GM12873 (cell line): ENCODE measurements around the gene HMGN4.

ENCODE experiments used
- TF ChIP-seq, protein P1 (sequence below): IDR thresholded peaks from 2 replicates; pipeline ENCODE4 v1.5.1; 2012; ENCODE audit warnings: low read depth, mild to moderate bottlenecking, moderate library complexity, low read length, control low read depth; ENCODE audit not compliant: insufficient read depth; ENCODE audit errors: missing control alignments

HMGN4 gene

GRCh38 chr6:26537846-26538571 is at the start of gene HMGN4:
TSS of gene HMGN4 (plus strand) at chr6:26538366. CDS start at chr6:26545207, 6,841 bp downstream.
- TF ChIP-seq, protein P1, sequence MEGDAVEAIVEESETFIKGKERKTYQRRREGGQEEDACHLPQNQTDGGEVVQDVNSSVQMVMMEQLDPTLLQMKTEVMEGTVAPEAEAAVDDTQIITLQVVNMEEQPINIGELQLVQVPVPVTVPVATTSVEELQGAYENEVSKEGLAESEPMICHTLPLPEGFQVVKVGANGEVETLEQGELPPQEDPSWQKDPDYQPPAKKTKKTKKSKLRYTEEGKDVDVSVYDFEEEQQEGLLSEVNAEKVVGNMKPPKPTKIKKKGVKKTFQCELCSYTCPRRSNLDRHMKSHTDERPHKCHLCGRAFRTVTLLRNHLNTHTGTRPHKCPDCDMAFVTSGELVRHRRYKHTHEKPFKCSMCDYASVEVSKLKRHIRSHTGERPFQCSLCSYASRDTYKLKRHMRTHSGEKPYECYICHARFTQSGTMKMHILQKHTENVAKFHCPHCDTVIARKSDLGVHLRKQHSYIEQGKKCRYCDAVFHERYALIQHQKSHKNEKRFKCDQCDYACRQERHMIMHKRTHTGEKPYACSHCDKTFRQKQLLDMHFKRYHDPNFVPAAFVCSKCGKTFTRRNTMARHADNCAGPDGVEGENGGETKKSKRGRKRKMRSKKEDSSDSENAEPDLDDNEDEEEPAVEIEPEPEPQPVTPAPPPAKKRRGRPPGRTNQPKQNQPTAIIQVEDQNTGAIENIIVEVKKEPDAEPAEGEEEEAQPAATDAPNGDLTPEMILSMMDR = no peak

- TF ChIP-seq, protein P1 = no peak
These were observed 47.9 kb upstream of the HMGN4 start for GRCh38 chr6:26489996-26490964.

DNA sequence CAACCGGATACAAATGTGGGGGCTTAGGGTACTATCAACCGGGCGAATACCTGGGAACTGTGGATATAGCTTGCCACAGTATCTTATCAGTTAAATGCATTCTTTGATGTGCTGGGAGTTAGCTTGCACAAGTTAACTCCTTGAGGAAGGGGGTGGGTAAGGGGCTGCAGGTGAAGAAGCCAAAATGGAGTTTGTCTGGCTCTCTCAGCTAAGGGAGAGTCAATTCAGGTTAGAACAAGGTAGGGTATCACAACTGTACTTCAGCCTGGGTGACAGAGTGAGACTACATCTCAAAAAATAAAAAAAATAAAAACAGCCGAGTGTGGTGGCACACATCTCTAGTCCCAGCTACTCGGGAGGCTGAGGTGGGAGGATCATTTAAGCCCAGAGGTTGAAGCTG is 46.6 kb upstream of the HMGN4 start:
- TF ChIP-seq, protein P1 = no peak

DNA sequence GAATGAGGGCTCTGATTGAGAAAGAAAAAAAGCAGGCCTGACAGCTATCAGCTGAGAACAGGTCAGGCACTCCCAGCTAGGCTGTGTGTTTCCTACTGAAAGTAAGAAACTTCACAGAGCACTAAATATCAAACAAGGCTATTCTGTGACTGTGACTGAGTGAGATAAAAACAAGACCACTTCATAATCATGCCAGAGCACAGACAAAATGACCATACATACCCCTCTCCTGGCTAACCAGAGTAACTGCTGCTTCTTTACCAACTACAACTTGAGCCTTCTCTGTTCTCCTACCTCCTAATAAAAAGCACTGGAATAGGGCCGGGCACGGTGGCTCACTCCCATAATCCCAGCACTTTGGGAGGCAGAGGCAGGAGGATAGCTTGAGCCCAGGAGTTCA is 44.9 kb upstream of the HMGN4 start:
- TF ChIP-seq, protein P1 = peak; percentile 55

GRCh38 chr6:26494117-26494516 is 44.0 kb upstream of the HMGN4 start:
- TF ChIP-seq, protein P1 = no peak

GRCh38 chr6:26495281-26495680 is 42.9 kb upstream of the HMGN4 start:
- TF ChIP-seq, protein P1 = no peak

DNA sequence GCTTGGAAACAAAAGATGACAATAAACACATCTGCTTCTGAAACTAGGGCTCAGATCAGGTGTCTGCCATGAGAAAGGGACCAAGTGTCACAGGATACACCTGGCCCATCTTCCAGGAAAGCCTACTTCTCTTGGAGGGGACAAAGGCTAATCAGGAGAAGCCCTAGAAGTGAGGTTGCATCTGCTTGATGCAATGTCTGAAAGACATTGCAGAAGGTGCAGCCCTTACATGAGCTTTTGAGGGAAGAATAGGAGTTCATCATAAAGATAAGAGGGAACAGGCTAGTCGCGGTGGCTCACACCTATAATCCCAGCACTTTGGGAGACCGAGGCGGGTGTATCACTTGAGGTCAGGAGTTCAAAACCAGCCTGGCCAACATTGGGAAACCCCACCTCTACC is 40.6 kb upstream of the HMGN4 start:
- TF ChIP-seq, protein P1 = no peak
